ENCODE measurements around the gene SMIM14.

DNA sequence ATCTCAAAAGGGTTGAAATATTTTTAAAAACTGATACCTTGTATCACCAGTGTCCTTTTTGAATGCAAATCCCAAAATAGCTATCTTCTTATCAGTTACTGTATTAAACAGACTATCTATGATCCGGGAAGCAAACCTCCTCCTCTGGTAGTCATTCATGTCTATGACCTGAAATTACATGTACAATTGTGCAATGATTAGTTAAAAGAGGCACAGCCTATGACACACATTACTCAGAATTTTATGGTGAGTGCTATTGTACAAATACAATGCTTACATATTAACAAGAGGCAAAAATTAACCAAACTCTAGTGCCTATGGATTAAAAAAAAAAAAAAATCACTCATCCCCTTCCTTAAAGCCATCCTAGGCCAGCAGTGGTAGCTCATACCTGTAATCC, 133.1 kb downstream of the SMIM14 start:
- TF ChIP-seq, protein P1, sequence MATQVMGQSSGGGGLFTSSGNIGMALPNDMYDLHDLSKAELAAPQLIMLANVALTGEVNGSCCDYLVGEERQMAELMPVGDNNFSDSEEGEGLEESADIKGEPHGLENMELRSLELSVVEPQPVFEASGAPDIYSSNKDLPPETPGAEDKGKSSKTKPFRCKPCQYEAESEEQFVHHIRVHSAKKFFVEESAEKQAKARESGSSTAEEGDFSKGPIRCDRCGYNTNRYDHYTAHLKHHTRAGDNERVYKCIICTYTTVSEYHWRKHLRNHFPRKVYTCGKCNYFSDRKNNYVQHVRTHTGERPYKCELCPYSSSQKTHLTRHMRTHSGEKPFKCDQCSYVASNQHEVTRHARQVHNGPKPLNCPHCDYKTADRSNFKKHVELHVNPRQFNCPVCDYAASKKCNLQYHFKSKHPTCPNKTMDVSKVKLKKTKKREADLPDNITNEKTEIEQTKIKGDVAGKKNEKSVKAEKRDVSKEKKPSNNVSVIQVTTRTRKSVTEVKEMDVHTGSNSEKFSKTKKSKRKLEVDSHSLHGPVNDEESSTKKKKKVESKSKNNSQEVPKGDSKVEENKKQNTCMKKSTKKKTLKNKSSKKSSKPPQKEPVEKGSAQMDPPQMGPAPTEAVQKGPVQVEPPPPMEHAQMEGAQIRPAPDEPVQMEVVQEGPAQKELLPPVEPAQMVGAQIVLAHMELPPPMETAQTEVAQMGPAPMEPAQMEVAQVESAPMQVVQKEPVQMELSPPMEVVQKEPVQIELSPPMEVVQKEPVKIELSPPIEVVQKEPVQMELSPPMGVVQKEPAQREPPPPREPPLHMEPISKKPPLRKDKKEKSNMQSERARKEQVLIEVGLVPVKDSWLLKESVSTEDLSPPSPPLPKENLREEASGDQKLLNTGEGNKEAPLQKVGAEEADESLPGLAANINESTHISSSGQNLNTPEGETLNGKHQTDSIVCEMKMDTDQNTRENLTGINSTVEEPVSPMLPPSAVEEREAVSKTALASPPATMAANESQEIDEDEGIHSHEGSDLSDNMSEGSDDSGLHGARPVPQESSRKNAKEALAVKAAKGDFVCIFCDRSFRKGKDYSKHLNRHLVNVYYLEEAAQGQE (IDR thresholded peaks at IDR 0.05; ENCODE audit: insufficient read depth in 1 of 2, low read depth in 2 of 2, low read length in 2 of 2) = no peak
- TF ChIP-seq POLR2AphosphoS5 (IDR thresholded peaks at IDR 0.05; ENCODE audit: low read depth, low read length) (no peak), TAF1 (IDR thresholded peaks at IDR 0.05; ENCODE audit: borderline replicate concordance, insufficient read depth, low read length) (no peak)
